ENCODE measurements around the gene TMEM120B.
A peak's percentile ranks its signal among the peaks of the same experiment; 100 is the strongest.

DNA sequence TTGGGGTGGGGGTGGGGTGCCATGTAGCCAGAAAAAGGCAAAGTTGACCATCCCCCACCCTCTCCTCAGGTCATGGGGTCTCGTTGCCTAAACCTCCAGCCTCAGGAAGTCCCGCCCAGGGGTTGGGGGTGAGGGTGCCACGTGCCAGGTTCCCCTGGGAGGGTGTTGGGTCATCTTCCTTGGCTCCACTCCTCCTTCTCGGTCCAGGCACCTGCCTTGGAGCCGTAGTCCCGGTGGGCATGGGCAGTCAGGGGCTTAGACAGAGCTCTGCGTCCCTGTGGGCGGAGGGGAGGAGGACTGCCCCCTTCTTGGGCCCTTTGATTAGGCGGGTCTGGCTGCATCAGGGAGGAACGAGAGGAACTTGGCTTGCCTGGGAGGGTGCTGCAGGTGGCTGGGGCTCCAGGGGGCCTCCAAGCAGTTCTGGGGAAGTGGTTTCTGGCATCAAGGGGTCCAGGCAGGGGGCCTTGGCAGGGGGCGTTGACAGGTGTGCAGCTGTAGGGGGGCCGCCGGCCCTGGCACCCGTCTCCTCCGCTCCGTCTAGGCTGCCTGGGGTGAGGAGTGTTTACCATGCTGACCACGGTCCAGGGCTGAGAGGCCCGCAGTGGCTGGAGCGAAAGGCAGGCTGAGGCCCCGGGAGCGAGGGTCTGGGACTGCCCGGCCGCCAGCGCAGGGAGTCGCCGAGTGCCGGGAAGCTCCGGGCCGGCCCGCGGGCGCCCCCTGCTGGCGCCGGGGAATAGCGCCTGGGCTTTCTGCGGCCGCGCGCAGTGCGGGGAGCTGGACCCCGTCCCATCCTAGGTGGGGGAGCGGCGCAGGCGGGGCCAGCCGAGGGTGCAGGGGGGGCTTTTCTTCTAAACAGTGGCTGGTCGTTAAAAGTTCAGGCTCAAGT is 99.1 kb downstream of the TMEM120B start:
- TF ChIP-seq, protein P1, sequence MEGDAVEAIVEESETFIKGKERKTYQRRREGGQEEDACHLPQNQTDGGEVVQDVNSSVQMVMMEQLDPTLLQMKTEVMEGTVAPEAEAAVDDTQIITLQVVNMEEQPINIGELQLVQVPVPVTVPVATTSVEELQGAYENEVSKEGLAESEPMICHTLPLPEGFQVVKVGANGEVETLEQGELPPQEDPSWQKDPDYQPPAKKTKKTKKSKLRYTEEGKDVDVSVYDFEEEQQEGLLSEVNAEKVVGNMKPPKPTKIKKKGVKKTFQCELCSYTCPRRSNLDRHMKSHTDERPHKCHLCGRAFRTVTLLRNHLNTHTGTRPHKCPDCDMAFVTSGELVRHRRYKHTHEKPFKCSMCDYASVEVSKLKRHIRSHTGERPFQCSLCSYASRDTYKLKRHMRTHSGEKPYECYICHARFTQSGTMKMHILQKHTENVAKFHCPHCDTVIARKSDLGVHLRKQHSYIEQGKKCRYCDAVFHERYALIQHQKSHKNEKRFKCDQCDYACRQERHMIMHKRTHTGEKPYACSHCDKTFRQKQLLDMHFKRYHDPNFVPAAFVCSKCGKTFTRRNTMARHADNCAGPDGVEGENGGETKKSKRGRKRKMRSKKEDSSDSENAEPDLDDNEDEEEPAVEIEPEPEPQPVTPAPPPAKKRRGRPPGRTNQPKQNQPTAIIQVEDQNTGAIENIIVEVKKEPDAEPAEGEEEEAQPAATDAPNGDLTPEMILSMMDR (IDR thresholded peaks at IDR 0.05; ENCODE audit: low read depth, low read length), result peak; percentile 91
- no peak for TF ChIP-seq EZH2phosphoT487 (IDR thresholded peaks at IDR 0.05; ENCODE audit: low read depth)

Measured in OCI-LY3 (cell line).